GM21786 (cell line): ENCODE results near the gene SMIM5.

Experiments
- ATAC-seq: cut with Tn5 transposase; IDR thresholded peaks from one replicate; pipeline ENCODE4 v1.9.1; 2021; ENCODE audit not compliant: unreplicated experiment

Gene SMIM5

GRCh38 chr17:75602644-75603043 is 30.6 kb upstream of the SMIM5 start:
- no peak for ATAC-seq

- no peak for ATAC-seq
Measured at GRCh38 chr17:75603123-75603522, 30.1 kb upstream of the SMIM5 start.

- ATAC-seq: no peak
Measured at GRCh38 chr17:75604034-75604695, 29.1 kb upstream of the SMIM5 start.

GRCh38 chr17:75605790-75606189 is 27.4 kb upstream of the SMIM5 start:
- ATAC-seq: no peak

- ATAC-seq: no peak
Measured at GRCh38 chr17:75607086-75607485, 26.1 kb upstream of the SMIM5 start.

GRCh38 chr17:75610103-75610984 is 22.9 kb upstream of the SMIM5 start:
- ATAC-seq: no peak

- ATAC-seq: no peak
Measured at GRCh38 chr17:75611851-75612429, 21.3 kb upstream of the SMIM5 start.

GRCh38 chr17:75612906-75613626 is 20.2 kb upstream of the SMIM5 start:
- no peak for ATAC-seq

- no peak for ATAC-seq
Measured at GRCh38 chr17:75614006-75614405, 19.2 kb upstream of the SMIM5 start.

- ATAC-seq: no peak
Measured at GRCh38 chr17:75614556-75615270, 18.5 kb upstream of the SMIM5 start.

- ATAC-seq: no peak
Measured at GRCh38 chr17:75615301-75615700, 17.9 kb upstream of the SMIM5 start.

- ATAC-seq: no peak
Measured at GRCh38 chr17:75616521-75617122, 16.6 kb upstream of the SMIM5 start.

GRCh38 chr17:75617218-75617617 is 16.0 kb upstream of the SMIM5 start:
- ATAC-seq: no peak

- no peak for ATAC-seq
Measured at GRCh38 chr17:75617675-75618074, 15.6 kb upstream of the SMIM5 start.

GRCh38 chr17:75619506-75620431 is 13.5 kb upstream of the SMIM5 start:
- ATAC-seq: no peak

GRCh38 chr17:75621489-75621888 is 11.7 kb upstream of the SMIM5 start:
- no peak for ATAC-seq

- ATAC-seq: no peak
Measured at GRCh38 chr17:75622076-75622475, 11.2 kb upstream of the SMIM5 start.

GRCh38 chr17:75622771-75623273 is 10.4 kb upstream of the SMIM5 start:
- no peak for ATAC-seq

GRCh38 chr17:75623386-75623785 is 9.8 kb upstream of the SMIM5 start:
- ATAC-seq: no peak
